Islet precursor cell (in vitro differentiated cells): ENCODE data around the gene FAM186B.

Experiments
- DNase-seq: peaks from one replicate; pipeline ENCODE4 v3.0.0-alpha.2; 2018

Gene FAM186B

GRCh38 chr12:49633703-49634345 is 28.4 kb upstream of the FAM186B start:
- DNase-seq, result peak; percentile 50

- peak; percentile 46 for DNase-seq
Observed at GRCh38 chr12:49632986-49633702, 27.7 kb upstream of the FAM186B start.

GRCh38 chr12:49632401-49632800 is 27.0 kb upstream of the FAM186B start:
- no peak for DNase-seq

DNA sequence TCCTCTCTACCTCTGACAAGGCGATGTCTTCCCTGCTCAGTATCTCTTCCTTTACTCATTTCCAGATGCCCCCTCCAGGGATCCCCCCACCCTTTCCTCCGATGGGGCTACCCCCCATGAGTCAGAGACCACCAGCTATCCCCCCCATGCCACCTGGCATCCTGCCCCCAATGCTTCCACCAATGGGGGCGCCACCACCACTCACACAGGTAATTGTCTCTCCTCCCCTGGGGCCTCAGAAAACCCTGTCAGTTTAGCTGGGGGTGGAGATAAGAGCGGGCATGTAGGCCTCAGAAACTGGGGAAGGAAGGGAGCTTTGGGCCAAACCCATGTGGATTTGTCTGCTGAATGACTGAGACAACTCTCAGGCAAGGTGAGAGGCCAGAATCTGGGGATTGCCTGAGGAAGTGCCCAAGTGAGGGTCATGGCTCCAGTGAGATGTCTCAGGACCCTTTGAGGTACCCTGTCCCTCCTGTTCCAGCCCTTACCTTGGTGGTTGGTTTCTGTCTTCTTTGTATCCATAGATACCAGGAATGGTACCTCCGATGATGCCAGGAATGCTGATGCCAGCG is 26.0 kb upstream of the FAM186B start:
- DNase-seq, result no peak

DNA sequence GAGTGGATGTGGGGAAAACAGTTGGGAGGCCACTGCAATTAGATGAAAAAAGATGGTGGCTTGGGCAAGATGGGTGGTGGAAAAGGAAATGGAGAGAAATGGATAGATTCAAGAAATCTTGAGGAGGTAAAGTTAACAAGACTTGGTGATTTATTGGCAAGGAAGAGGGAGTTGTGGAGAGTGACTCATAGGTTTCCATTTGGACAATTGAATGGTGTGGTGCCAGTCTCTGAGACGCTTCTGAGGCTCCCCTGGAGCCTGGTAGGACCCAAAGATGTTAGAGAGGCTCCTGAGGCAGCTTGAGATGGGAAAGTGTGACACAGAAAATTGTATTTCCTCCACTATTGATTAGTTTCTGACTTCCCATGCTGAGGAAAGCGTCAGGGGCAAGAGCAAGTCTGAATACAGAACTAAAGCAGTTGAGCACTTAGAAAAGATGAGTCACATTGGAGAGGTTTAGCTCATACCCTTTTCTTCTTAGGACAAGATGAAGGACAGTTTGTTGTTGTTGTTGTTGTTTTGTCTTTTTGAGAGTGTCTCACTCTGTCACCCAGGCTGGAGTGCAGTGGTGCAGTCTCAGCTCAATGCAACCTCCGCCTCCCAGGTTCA is 22.4 kb upstream of the FAM186B start:
- DNase-seq, result peak; percentile 57

DNA sequence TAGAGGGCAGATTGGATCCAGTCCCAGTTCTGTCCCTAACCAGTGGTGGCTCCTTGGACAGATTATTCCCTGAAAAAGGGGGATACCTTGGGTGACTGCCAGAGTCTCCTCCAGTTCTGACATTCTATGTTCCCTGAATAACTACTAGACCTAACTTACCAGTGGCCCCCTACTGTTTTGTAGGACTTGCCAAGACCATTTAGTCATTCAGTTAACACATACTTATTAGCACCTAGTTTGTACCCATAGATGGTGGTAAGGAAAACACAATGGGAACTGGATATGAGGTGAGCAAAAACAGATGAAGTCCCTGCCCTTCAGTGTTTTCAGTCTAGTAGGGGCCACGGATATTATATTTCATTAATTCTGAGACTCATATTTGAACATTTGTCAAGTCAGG is 21.4 kb upstream of the FAM186B start:
- peak; percentile 27 for DNase-seq

DNA sequence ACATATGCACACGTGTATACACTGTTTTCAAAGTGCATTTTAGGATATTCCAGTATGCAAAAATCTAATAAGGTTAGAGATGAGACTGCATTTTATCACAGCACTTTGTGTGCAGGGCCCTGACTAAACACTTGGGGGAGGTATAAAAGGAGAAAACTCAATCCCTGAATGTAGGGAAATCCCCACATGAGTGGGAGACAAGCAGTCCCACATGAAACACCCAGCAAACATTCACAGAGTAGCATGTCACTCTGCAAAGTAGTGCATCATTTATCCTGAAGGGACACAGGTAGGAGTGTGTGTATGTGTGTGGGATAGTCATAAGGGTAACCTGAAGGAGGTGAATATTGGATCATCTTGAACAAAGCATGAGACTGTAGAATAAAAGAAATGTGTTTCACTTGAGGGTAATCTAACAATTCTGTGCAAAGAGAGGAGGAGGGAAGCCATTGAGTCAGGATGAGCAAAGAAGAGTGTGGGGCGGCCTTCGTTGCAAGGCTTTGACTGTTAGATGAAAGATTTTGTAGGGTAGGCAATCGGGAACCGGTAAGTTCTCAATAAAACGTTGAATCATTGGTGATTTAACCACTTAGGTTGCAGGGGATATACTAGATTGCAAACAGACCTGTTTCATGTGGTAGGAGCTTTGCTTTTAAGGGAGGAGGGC is 20.9 kb upstream of the FAM186B start:
- peak; percentile 22 for DNase-seq

DNA sequence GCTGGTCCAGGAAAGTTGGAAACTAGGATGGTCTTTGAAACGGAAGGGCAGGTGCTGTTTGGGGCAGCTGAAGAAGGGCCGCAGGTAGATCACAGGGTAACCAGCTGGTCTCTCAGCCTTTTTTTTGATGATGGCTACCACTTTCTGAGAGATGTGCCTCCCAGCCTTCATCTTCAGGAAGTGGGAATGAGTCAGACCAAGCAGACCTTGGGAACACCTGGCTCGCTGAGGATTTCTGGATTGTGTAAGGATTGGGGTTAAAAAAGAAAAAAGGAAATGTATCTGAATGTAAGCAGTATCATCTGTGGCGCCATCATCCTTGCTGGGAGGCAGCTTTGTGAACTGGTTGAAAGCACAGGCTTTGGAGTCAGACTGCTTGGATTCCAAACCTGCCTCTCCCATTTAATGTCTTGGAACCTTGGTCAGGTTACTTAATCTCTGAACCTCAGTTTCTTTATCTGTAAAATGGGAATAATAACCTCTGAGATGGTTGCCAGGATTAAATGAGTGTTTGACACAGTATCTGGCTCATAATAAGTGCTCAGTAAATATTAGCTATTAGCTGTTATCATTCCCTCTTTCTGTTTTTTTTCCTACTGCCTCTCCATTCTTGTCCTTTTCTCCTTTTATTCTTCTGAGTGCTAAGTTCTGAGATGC is 19.6 kb upstream of the FAM186B start:
- DNase-seq, result peak; percentile 60

DNA sequence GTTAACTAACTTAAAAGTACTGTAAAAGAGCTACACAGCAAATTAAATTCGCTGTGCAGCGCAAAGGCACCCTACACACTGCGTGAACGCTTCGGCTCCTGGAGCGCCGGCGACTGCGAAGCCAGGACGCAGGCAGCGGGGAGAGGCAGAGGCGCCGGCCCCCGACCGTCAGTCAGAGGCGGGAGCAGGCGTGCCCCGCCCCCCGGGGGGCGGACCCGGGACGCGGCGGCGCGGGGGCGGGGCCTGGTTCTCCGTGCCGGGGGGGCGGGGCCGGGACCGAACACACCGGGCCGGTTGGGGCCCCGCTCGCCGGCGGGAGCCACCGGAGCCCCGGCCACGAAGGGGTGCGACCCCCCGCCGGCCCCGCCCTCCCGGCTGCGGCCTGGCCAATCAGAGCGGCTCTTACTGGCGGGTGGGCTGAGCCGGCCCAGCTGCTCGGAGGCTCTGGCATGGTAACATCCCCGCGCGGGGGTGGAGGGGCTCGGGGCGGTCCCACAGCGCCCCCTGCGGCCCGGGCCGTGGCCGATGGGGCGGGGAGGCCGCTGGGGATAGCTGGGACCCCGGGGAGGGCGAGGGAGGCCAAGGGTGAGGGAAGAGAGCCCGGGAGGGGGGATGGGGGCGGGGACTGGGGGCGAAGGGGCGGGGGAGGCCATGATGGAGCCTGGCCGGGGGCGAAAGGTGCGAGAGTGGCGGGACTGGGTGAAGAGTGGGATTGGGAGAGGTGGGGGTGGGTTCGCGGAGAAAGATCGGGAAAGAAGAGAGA is 17.9 kb upstream of the FAM186B start, which contains the start of gene PRPF40B:
Gene PRPF40B (plus strand): TSS at position 420 of the 763 bp plus-strand sequence. CDS start 30 bp downstream, at position 450.
- DNase-seq, result peak; percentile 98

DNA sequence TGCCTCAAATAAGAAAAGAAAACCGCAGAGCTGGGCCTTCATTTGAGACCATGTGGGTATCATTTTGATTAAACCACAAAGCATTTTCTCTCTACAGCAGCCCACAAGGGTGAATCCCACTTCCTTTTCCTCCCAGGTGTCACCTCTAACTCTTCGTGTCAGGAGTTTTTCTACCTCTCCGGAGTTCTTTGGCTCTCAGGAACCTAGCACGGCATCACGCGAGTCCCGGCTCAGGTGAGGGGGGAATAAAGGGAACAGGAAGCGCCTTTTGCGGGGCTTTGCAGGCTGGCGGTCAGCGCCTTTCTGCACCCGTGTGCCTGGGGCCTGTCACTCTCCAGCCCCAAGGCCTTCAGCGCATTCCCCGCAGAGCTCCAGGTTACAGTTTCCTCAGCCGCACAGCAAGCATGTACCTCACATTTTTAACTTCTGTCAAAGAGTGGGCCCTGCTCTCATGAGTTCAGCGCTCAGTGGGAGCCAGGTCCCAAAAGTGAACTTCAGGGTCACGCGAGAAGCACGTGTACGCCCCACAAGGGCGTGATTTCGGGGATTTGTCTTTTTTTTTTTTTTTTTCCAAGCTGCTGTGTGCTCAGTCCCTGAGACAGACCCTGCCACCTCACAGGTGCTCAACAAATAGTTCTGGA is 17.2 kb upstream of the FAM186B start:
- peak; percentile 76 for DNase-seq

DNA sequence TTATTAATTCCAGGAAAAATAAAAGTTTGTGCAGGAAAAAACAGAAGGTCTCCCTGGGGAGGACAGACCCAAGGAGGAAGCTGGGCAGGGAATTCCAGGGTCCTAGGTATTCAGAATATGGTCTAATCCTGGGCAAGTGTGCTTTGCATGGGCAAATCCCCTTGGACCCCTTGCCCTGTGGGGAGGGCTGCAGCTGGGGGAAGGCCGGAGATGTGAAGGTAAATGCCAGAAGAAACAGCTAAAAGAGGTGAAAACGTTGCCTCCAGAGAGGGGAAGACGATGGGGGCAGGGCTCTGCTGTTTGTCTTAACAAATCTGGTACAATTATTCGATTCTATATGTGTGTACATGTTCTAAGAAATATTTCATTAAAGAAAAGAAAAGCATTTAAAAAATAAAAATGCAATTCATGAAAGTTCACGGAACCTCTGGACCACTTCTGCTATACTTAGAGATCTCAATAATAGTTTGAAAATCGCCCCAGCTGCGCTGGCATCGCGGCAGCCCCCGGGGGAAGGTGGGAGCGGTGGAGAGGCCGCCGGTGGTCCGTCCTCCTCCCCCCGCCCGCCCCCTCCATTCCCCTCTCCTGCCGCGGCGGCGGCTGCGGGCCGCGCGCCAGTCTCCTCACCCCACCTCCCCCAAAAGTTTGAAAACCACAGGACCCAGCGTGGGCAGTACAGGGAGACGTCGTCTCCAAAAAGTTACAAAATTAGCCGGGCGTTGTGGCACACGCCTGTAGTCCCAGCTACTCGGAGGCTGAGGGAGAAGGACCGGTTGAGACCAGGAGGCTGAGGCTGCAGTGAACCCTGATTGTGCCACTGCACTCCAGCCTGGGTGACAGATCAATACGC is 16.4 kb upstream of the FAM186B start:
- DNase-seq, result peak; percentile 51

DNA sequence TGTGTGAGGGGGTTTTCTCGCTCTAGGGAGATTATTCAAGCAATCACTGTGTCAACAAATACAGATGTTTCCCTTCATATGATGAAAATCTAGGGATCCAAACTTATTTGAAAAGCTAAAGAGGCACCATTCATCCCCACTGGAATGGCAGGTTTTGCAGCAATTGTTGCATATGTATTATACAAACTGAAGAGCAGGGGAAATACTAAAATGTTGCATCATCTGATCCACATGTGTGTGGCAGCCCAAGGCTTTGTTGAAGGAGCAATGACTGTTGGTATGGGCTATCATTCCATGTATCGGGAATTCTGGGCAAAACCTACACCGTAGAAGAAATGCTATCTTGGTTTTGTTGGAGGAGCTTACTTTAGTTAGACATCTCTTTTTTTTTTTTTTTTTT is 13.8 kb upstream of the FAM186B start:
- DNase-seq, result peak; percentile 18

GRCh38 chr12:49618576-49618975 is 13.1 kb upstream of the FAM186B start:
- DNase-seq, result no peak

DNA sequence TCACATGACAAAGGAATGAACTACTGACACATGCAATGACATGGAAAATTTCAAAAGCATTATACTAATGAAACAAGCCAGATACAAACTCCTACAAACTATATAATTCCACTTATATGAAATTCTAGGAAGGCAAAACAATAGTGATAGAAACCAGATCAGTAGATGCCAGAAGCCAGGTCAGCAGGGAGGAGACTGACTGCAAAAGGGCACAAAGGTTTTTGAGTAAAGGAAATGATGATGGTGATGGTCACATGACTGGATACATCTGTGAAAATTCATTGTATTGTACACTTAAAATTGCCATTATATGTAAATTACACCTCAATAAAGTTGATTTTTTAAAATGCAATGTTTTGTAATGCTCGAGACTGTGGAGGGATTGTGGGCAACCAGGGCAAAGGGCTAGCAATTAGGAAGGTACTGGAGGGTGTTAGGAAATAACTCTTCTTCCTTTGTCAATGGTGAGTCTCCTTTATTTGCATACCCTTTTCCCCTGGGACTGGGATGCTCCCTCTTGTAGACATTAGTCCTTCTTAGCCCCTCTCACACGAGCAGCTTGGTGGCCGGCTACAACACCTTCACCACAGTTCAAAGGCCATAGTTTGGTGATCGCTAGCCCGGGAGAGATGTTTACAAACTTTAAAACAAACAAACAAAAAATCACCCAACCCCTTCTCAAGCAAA is 11.2 kb upstream of the FAM186B start:
- DNase-seq, result peak; percentile 33

DNA sequence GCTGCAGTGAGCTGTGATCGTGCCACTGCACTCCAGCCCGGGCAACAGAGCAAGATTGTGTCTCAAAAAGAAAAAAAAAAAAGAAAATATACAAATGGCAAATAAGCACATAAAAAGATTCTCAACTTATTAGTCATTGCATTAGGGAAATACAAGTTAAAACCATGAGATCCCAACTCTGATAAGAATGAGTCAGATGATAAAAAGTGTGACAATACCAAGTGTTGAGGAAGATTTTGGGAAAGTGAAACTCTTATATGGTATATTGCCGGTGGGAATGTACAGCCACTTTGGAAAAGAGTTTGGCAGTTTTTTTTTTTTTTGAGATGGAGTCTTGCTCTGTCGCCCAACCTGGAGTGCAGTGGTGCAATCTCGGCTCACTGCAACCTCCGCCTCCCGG is 10.3 kb upstream of the FAM186B start:
- DNase-seq, result no peak

GRCh38 chr12:49612210-49612609 is 6.8 kb upstream of the FAM186B start:
- DNase-seq, result no peak

- peak; percentile 10 for DNase-seq
Observed at GRCh38 chr12:49610785-49611184, 5.3 kb upstream of the FAM186B start.

DNA sequence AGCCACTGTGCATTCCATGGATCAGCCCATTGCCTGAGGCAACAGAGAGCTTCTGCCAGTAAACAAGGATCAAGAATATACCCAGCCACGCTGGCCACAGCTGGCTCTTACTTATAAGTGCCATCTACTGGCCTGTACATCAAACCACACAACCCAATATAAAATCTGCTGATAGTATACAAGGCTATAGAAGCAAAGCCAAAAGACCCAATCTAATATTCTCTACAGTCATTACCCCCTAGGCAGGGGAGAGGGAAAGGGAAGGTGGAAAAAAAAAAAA is 4.4 kb upstream of the FAM186B start:
- peak; percentile 91 for DNase-seq

- DNase-seq, result peak; percentile 51
Observed at GRCh38 chr12:49609059-49609874, 3.8 kb upstream of the FAM186B start.
